ENCODE measurements around the gene OR8U1.
"Not testable (repeated sequence)": the region's sequence is repeated elsewhere in the genome, so short reads cannot be mapped to it uniquely, and the experiment has no call there.

OR8U1 gene

DNA sequence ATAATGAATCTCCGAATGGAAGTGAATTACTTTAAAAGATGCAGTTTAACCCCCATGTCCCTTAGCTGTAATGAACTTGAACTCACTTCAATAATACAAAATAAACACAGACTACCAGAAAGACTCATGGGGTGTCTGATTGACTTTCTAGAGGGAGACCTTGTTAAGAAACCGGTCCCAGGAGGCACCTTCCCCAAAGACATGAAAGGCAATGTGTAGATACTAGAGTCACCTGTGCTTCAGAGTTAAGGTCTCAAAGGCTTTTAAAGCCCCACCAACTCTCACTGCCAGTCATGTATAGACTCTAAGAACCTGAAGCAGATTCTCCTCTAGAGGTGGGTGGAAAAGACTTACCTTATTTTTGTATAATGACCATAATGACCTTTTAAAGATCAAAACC lies 21.4 kb upstream of the OR8U1 start, which contains the start of gene OR8J1:
Gene OR8J1, plus strand, starts transcription at position 301 of the 400 bp plus-strand sequence. CDS start 5,956 bp downstream, outside the sequence.
- H3K4me3 ChIP-seq (replicated peaks; ENCODE audit: low read depth, low read length), result no peak within 1 kb of the TSS
- TF ChIP-seq CTCF (IDR thresholded peaks at IDR 0.05; ENCODE audit: insufficient read depth, low read length, poor library complexity, severe bottlenecking), result no peak
- no peaks in the 10 kb centered on the region for H3K36me3 ChIP-seq (ENCODE audit: control insufficient read depth, insufficient read depth, low read length)
- DNase-seq (ENCODE audit: extremely low read depth, insufficient read length), result no peak
- no peaks in the 10 kb centered on the region for H3K27me3 ChIP-seq (replicated peaks; ENCODE audit: control insufficient read depth, insufficient read depth, low read length)

DNA sequence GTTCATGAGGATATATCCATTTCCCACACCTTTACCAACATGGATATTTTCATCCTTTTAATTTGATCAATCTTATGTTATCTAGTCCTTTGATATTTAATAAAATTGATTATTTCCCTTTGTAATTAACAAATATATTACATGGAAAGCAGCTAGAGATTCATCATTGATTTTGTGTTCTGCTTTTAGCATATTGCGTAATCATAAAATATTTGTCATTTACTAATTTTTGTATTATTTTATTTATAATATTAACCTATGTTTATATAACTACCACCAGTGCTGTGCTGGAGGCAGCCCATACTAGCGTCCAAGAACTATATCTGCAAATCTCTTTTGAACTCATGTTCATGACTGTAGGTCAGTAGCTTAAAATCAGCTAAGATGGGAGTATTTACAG lies 4.7 kb downstream of the OR8U1 start:
- no peak for DNase-seq (ENCODE audit: extremely low read depth, insufficient read length)
- no peak for TF ChIP-seq CTCF (IDR thresholded peaks at IDR 0.05; ENCODE audit: insufficient read depth, low read length, poor library complexity, severe bottlenecking)
- Histone ChIP-seq H3K27me3 (replicated peaks; ENCODE audit: control insufficient read depth, insufficient read depth, low read length) (no peaks in the 10 kb centered on the region), H3K36me3 (ENCODE audit: control insufficient read depth, insufficient read depth, low read length) (no peaks in the 10 kb centered on the region), H3K4me3 (replicated peaks; ENCODE audit: low read depth, low read length) (no peak overlapping the region)

- no peak for DNase-seq (ENCODE audit: extremely low read depth, insufficient read length)
- no peak for TF ChIP-seq CTCF (IDR thresholded peaks at IDR 0.05; ENCODE audit: insufficient read depth, low read length, poor library complexity, severe bottlenecking)
- Histone ChIP-seq H3K27me3 (replicated peaks; ENCODE audit: control insufficient read depth, insufficient read depth, low read length) (no peaks in the 10 kb centered on the region), H3K4me3 (replicated peaks; ENCODE audit: low read depth, low read length) (no peak overlapping the region), H3K36me3 (ENCODE audit: control insufficient read depth, insufficient read depth, low read length) (no peaks in the 10 kb centered on the region)
These were observed 19.0 kb downstream of the OR8U1 start for GRCh38 chr11:56394381-56394780.

GRCh38 chr11:56396047-56396446 lies 20.6 kb downstream of the OR8U1 start:
- no peak overlapping the region for H3K4me3 ChIP-seq (replicated peaks; ENCODE audit: low read depth, low read length)
- no peaks in the 10 kb centered on the region for H3K36me3 ChIP-seq (ENCODE audit: control insufficient read depth, insufficient read depth, low read length)
- TF ChIP-seq CTCF (IDR thresholded peaks at IDR 0.05; ENCODE audit: insufficient read depth, low read length, poor library complexity, severe bottlenecking), result peak; percentile 11
- H3K27me3 ChIP-seq (replicated peaks; ENCODE audit: control insufficient read depth, insufficient read depth, low read length), result no peaks in the 10 kb centered on the region
- DNase-seq (ENCODE audit: extremely low read depth, insufficient read length), result no peak

DNA sequence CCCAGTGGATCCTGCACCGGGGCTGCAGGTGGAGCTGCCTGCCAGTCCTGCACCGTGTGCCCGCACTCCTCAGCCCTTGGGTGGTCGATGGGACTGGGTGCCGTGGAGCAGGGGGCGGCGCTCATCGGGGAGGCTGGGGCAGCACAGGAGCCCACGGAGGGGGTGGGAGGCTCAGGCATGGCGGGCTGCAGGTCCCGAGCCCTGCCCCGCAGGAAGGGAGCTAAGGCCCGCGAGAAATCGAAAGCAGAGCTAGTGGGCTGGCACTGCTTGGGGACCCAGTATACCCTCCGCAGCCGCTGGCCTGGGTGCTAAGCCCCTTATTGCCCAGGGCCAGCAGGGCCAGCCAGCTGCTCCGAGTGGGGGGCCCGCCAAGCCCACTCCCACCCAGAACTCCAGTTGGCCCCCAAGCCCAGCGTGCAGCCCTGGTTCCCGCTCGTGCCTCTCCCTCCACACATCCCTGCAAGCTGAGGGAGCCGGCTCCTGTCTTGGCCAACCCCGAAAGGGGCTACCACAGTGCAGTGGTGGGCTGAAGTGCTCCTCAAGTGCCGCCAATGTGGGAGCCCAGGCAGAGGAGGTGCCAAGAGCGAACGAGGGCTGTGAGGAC lies 26.5 kb downstream of the OR8U1 start:
- not testable (repeated sequence) for H3K4me3 ChIP-seq (replicated peaks; ENCODE audit: low read depth, low read length); H3K27me3 ChIP-seq (replicated peaks; ENCODE audit: control insufficient read depth, insufficient read depth, low read length)

GRCh38 chr11:56404393-56404792 lies 29.0 kb downstream of the OR8U1 start:
- Histone ChIP-seq H3K27me3 (replicated peaks; ENCODE audit: control insufficient read depth, insufficient read depth, low read length) (no peaks in the 10 kb centered on the region), H3K4me3 (replicated peaks; ENCODE audit: low read depth, low read length) (no peak overlapping the region), H3K36me3 (ENCODE audit: control insufficient read depth, insufficient read depth, low read length) (no peaks in the 10 kb centered on the region)
- DNase-seq (ENCODE audit: extremely low read depth, insufficient read length), result no peak
- TF ChIP-seq CTCF (IDR thresholded peaks at IDR 0.05; ENCODE audit: insufficient read depth, low read length, poor library complexity, severe bottlenecking), result no peak

More for the DNA sequence above, 26.5 kb downstream of the OR8U1 start:
- H3K36me3 ChIP-seq (ENCODE audit: control insufficient read depth, insufficient read depth, low read length); DNase-seq (ENCODE audit: extremely low read depth, insufficient read length): not testable (repeated sequence)

Measured in GM06990 (cell line).